ENCODE data around the gene DGCR6L.
"Not testable (repeated sequence)": the region's sequence is repeated elsewhere in the genome, so short reads cannot be mapped to it uniquely, and the experiment has no call there.

Gene DGCR6L

GRCh38 chr22:20354238-20354975 lies 34.5 kb upstream of the DGCR6L start:
- TF ChIP-seq L3MBTL2 (conservative IDR thresholded peaks at IDR 0.05) = no peak
- TF ChIP-seq ARNT (IDR thresholded peaks at IDR 0.05) = no peak
- TF ChIP-seq PKNOX1 (IDR thresholded peaks at IDR 0.05) = no peak
- TF ChIP-seq ZNF384 (IDR thresholded peaks at IDR 0.05) = no peak
- TF ChIP-seq SUZ12 (IDR thresholded peaks at IDR 0.05) = no peak
- no peak for TF ChIP-seq SP1 (IDR thresholded peaks at IDR 0.05)
- TF ChIP-seq FOXM1 (IDR thresholded peaks at IDR 0.05; ENCODE audit: borderline replicate concordance) = no peak
- no peak for TF ChIP-seq ELF4 (IDR thresholded peaks at IDR 0.05)
- no peak for TF ChIP-seq FOXK2 (IDR thresholded peaks at IDR 0.05)
- no peak for TF ChIP-seq HDGF (IDR thresholded peaks at IDR 0.05; ENCODE audit: borderline replicate concordance)
- TF ChIP-seq FOXA1 (IDR thresholded peaks at IDR 0.05) = no peak
- ChIA-PET POLR2A (no interaction called here), CTCF (no interaction called here)

GRCh38 chr22:20352536-20352935 lies 32.7 kb upstream of the DGCR6L start:
- POLR2A ChIA-PET; DNase-seq (ENCODE audit: extremely low spot score); CTCF ChIA-PET: not testable (repeated sequence)

More at GRCh38 chr22:20354238-20354975, 34.5 kb upstream of the DGCR6L start:
- no peak for DNase-seq (ENCODE audit: extremely low spot score)

DNA sequence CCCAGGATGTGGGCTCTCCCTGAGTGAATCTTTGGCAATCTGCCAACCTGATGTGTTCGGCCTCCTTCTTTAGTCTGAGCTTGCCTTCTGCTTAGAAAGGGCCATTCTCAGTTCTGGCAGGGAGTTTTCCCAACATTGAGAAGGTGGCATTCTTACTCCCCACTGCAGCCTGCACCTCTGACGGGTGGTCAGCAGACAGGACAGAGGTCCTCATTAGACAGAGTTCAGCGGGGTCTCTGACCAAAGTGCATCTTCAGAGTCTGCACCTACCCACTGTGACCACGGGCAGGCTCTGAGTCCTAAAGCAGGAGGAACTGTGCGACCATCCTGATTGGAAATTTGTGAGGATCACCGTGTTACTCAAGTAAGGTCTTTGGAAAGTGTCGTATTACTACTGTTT lies 26.7 kb upstream of the DGCR6L start:
- CTCF ChIA-PET; POLR2A ChIA-PET; DNase-seq (ENCODE audit: extremely low spot score): not testable (repeated sequence)

DNA sequence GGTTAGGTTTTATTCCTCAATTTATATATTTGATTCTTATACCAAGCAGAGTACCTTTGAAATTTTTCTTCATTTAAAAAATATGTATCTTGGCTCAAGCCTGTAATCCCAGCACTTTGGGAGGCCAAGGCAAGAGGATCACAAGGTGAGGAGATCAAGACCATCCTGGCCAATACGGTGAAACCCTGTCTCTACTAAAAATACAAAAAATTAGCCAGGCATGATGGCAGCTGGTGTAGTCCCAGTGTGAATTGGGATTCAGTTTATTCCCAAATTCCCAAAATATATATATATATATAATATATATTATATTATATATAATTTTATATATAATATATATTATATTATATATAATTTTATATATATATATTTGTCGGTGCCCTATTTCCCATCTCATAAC lies 18.4 kb upstream of the DGCR6L start:
- POLR2A ChIA-PET; CTCF ChIA-PET; DNase-seq (ENCODE audit: extremely low spot score): not testable (repeated sequence)

- POLR2A ChIA-PET; DNase-seq (ENCODE audit: extremely low spot score); CTCF ChIA-PET: not testable (repeated sequence)
Measured at GRCh38 chr22:20337807-20338206, 17.9 kb upstream of the DGCR6L start.

DNA sequence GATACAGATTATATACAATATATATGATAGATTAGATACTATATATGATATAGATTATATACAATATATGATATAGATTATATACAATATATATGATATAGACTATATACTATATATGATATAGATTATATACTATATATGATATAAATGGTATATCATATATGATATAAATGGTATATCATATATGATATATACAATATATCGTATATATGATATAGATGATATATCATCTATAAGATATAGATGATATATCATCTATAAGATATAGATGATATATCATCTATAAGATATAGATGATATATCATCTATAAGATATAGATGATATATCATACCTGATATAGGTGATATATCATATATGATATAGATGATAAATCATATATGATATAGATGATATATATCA lies 16.7 kb upstream of the DGCR6L start:
- CTCF ChIA-PET; DNase-seq (ENCODE audit: extremely low spot score); POLR2A ChIA-PET: not testable (repeated sequence)

- DNase-seq (ENCODE audit: extremely low spot score); POLR2A ChIA-PET; CTCF ChIA-PET: not testable (repeated sequence)
Measured at GRCh38 chr22:20328569-20328930, 8.7 kb upstream of the DGCR6L start.

- POLR2A ChIA-PET, CTCF ChIA-PET: not testable (repeated sequence)
Measured at GRCh38 chr22:20325996-20326395, 6.1 kb upstream of the DGCR6L start.

DNA sequence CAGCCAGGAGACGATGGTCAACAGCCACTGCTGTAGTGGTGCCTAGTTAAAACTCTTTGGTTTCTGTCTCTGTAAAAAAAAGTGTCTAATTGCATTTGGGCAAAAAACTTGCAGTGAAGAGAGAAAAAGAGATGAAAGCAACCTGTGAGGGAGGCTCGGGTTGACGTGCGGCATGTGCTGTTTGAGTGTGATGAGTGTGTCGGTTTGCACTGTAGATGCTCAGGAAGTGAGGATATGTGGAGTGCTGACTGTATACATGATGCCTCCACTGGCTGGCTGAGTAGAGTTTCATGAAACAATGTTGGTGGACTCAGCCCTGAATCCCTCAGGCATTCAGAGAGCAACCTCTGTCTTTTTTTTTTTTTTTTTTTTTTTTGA lies 4.3 kb upstream of the DGCR6L start:
- TF ChIP-seq TARDBP (IDR thresholded peaks at IDR 0.05) (no peak), HDGF (IDR thresholded peaks at IDR 0.05; ENCODE audit: borderline replicate concordance) (no peak), FOXM1 (IDR thresholded peaks at IDR 0.05; ENCODE audit: borderline replicate concordance) (no peak), NFRKB (IDR thresholded peaks at IDR 0.05) (no peak), ZNF384 (IDR thresholded peaks at IDR 0.05) (no peak), SUZ12 (IDR thresholded peaks at IDR 0.05) (no peak), FOXK2 (IDR thresholded peaks at IDR 0.05) (no peak), L3MBTL2 (conservative IDR thresholded peaks at IDR 0.05) (no peak), SP1 (IDR thresholded peaks at IDR 0.05) (no peak), ARNT (IDR thresholded peaks at IDR 0.05) (no peak), CTBP1 (IDR thresholded peaks at IDR 0.05; ENCODE audit: borderline replicate concordance) (no peak), BHLHE40 (IDR thresholded peaks at IDR 0.05; ENCODE audit: borderline replicate concordance) (no peak), ELF4 (IDR thresholded peaks at IDR 0.05) (no peak), LEF1 (IDR thresholded peaks at IDR 0.05; ENCODE audit: borderline replicate concordance) (no peak), PKNOX1 (IDR thresholded peaks at IDR 0.05) (no peak), FOXA1 (IDR thresholded peaks at IDR 0.05) (no peak)
- ChIA-PET POLR2A (no interaction called here), CTCF (interaction anchor here (0.6 kb wide), 1 partner anchor 418 kb away, joined by 3 read pairs; no protein-coding TSS in a partner anchor)
- DNase-seq (ENCODE audit: extremely low spot score) = no peak

More at GRCh38 chr22:20325996-20326395, 6.1 kb upstream of the DGCR6L start:
- DNase-seq (ENCODE audit: extremely low spot score) = not testable (repeated sequence)

- CTCF ChIA-PET; DNase-seq (ENCODE audit: extremely low spot score): not testable (repeated sequence)
- POLR2A ChIA-PET = interaction anchor here (1.0 to 1.2 kb wide), 2 partner anchors 72 to 191 kb away, joined by 3 read pairs; partner anchors contain the start of gene ZNF74
Measured at GRCh38 chr22:20321552-20322211, 1.8 kb upstream of the DGCR6L start.

DNA sequence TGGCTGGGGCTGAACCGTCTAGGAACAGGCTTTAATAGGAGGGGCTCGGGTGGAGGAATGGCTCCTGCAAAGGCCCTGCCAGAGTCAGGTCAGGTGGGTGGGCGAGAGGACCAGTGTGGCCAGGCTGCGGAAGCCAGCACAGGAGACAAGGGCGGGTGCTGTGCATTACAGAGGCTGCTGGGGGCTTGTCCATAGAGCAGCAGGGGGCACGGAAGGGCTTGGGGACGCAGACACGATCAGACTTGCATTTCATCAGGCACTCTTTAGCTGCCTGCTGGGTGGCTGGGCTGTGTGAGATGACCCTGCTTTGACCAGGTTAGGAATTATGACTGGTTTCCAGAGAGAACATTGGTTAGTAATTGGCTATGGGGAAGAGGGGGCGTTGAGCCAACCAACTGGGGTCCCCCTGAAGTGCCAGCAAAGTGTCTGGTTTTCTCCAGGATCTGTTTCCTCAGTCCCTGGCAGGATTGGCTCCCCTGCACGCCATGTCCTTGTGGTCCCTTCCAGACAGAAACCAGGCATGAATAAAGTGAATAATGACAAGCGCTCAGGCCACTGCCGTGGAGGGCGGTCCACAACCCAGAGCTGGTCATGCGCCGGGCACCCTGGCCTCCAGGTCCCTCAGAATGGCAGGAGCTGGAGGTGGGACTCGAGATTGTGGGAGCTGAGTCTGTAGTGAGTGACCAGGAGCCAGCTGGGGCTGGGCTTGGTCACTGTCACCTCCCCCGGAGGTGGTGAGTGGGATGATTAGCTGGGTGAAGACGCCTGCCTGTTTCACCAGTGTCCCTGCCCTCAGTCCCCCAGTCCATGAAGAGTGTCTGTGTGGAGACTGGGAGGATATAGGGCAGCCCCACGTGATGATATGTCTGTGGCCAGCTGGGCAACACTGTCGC lies 1.0 kb upstream of the DGCR6L start:
- DNase-seq (ENCODE audit: extremely low spot score); CTCF ChIA-PET: not testable (repeated sequence)
- POLR2A ChIA-PET = interaction anchor here (1.2 to 2.1 kb wide), 4 partner anchors 22 to 133 kb away, joined by 4 to 25 read pairs (median 12); partner anchors contain the start of gene ZNF74
